ENCODE results near the gene DYNC1LI2. TPM values are rescaled to one million over a fixed set of nuclear protein-coding genes. Genes with fewer than 3 reads are reported as not detected.

DYNC1LI2 gene
- total RNA-seq, 1 donor from 2014 or later, result 125 TPM

DNA sequence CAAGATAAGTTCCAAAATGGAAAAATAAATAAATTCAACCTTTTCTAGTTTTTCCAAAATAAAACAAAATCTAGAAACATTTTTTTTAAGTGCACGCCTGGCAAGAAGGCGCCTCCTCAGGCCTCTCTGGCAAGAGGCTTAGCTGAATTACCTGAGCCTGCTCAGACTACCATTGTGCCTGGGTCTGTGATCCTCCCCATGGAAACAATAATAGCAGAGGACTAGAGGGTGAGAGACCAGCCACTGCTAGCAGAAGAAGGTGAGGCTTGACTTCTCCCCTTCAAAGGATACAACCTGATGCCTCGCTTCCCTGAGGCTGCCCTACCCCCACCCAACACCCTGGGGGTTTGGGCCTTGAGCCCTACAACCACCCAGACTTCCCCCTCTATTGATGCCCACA lies 35.1 kb upstream of the DYNC1LI2 start:
- Mint-ChIP-seq H3K36me3 (ENCODE audit: low read depth) (no peaks in the 10 kb centered on the region), H3K9me3 (no peaks in the 10 kb centered on the region), H3K4me1 (no peaks in the 10 kb centered on the region), H3K27me3 (ENCODE audit: low read depth) (peaks cover 4% of the 10 kb centered on the region), H3K4me3 (no peak overlapping the region), H3K27ac (ENCODE audit: unreplicated experiment) (no peak overlapping the region)
- DNase-seq (ENCODE audit: low read depth, low spot score), result no peak
- TF ChIP-seq, protein P1, sequence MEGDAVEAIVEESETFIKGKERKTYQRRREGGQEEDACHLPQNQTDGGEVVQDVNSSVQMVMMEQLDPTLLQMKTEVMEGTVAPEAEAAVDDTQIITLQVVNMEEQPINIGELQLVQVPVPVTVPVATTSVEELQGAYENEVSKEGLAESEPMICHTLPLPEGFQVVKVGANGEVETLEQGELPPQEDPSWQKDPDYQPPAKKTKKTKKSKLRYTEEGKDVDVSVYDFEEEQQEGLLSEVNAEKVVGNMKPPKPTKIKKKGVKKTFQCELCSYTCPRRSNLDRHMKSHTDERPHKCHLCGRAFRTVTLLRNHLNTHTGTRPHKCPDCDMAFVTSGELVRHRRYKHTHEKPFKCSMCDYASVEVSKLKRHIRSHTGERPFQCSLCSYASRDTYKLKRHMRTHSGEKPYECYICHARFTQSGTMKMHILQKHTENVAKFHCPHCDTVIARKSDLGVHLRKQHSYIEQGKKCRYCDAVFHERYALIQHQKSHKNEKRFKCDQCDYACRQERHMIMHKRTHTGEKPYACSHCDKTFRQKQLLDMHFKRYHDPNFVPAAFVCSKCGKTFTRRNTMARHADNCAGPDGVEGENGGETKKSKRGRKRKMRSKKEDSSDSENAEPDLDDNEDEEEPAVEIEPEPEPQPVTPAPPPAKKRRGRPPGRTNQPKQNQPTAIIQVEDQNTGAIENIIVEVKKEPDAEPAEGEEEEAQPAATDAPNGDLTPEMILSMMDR (conservative IDR thresholded peaks at IDR 0.05), result no peak

DNA sequence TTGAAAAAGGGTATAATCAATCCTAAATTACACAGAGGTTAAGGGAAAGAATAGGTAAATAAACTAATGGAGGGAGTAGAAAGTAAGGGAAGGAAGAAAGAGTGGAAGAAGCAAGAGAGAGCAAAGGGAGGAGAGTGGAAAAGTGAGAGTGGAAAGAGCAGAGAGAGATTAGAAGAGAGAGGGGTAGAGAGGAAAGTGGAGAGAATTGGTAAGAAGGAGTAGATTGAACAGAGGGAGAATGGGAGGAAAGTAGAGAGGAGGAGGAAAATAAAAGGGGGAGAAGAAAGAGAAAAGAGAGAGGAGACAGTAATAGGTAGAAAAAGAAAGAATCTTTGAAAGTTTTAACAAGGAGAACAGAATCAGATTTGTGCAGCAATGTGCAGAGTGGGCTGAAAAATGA lies 25.0 kb upstream of the DYNC1LI2 start:
- TF ChIP-seq, protein P1 (conservative IDR thresholded peaks at IDR 0.05), result no peak
- H3K36me3 Mint-ChIP-seq (ENCODE audit: low read depth), result no peaks in the 10 kb centered on the region
- no peak overlapping the region for H3K4me3 Mint-ChIP-seq
- DNase-seq (ENCODE audit: low read depth, low spot score), result no peak
- H3K4me1 Mint-ChIP-seq, result no peaks in the 10 kb centered on the region
- no peak overlapping the region for H3K27ac Mint-ChIP-seq (ENCODE audit: unreplicated experiment)
- no peaks in the 10 kb centered on the region for H3K9me3 Mint-ChIP-seq
- no peaks in the 10 kb centered on the region for H3K27me3 Mint-ChIP-seq (ENCODE audit: low read depth)

DNA sequence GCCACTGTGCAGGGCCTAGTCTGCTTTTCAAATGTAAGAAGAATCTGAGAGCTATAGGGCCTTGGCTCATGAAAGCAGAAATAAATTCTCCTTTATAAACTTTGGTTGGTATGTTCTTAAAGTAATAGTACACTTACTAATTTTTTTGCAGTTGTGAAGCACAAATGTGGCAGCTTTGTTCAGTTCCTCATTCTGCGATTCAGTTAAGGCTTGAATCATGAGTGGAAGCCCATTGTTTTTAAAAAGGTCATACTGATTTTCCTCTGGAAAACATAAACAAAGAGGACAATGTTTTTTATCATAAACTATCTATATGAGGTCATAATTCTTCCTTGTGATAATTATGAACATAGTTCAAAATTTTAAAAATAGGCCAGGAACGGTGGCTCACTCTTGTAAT lies 23.6 kb upstream of the DYNC1LI2 start:
- TF ChIP-seq, protein P1 (conservative IDR thresholded peaks at IDR 0.05), result no peak
- H3K9me3 Mint-ChIP-seq, result no peaks in the 10 kb centered on the region
- H3K27me3 Mint-ChIP-seq (ENCODE audit: low read depth), result no peaks in the 10 kb centered on the region
- no peaks in the 10 kb centered on the region for H3K36me3 Mint-ChIP-seq (ENCODE audit: low read depth)
- no peak overlapping the region for H3K27ac Mint-ChIP-seq (ENCODE audit: unreplicated experiment)
- H3K4me1 Mint-ChIP-seq, result no peaks in the 10 kb centered on the region
- no peak for DNase-seq (ENCODE audit: low read depth, low spot score)
- H3K4me3 Mint-ChIP-seq, result no peak overlapping the region

DNA sequence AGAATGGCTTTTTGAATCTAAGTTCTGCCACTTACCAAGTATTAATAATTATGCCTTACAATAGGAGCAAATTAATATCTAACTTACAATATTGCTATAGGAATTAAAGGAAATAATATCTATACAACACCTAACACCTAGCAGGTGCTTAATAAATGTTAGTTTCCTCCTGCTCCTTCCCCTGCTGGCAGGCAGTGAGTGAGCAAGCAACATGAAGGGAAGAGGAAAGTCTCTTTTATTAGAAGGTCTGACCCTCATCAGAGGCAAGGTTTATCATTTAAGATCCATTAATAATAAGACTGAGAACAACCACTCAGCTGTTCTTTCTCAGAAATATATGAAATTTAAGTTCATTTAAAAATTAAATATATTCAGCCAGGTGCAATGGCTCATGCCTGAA lies 6.7 kb upstream of the DYNC1LI2 start:
- DNase-seq (ENCODE audit: low read depth, low spot score), result no peak
- H3K4me3 Mint-ChIP-seq, result no peak overlapping the region
- peaks cover 12% of the 10 kb centered on the region for H3K27me3 Mint-ChIP-seq (ENCODE audit: low read depth)
- H3K4me1 Mint-ChIP-seq, result no peaks in the 10 kb centered on the region
- no peaks in the 10 kb centered on the region for H3K36me3 Mint-ChIP-seq (ENCODE audit: low read depth)
- TF ChIP-seq, protein P1 (conservative IDR thresholded peaks at IDR 0.05), result no peak
- H3K27ac Mint-ChIP-seq (ENCODE audit: unreplicated experiment), result no peak overlapping the region
- no peaks in the 10 kb centered on the region for H3K9me3 Mint-ChIP-seq

DNA sequence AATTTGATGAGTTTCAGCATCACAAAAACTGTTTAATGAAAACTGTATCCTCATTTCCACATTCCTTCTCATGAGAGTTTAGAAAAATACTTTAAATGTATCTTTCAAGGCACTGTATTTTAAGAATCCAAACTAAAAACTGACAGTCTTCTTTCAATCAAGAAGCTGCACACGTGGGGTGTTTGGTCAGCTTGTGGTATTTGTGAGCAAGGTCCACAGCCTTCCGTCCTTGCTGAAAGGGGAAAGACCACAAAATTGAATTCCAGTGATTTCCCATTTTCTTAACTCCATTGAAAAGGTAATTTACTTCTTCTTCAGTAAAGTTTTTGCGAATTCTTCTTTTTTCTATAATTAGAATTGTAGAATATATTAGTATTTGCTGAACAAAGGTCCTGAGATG lies 3.4 kb upstream of the DYNC1LI2 start:
- Mint-ChIP-seq H3K27me3 (ENCODE audit: low read depth) (peaks cover 17% of the 10 kb centered on the region), H3K9me3 (no peaks in the 10 kb centered on the region), H3K4me3 (no peak overlapping the region), H3K27ac (ENCODE audit: unreplicated experiment) (no peak overlapping the region), H3K4me1 (peaks cover 19% of the 10 kb centered on the region), H3K36me3 (ENCODE audit: low read depth) (peaks cover 3% of the 10 kb centered on the region)
- TF ChIP-seq, protein P1 (conservative IDR thresholded peaks at IDR 0.05), result no peak
- DNase-seq (ENCODE audit: low read depth, low spot score), result no peak

DNA sequence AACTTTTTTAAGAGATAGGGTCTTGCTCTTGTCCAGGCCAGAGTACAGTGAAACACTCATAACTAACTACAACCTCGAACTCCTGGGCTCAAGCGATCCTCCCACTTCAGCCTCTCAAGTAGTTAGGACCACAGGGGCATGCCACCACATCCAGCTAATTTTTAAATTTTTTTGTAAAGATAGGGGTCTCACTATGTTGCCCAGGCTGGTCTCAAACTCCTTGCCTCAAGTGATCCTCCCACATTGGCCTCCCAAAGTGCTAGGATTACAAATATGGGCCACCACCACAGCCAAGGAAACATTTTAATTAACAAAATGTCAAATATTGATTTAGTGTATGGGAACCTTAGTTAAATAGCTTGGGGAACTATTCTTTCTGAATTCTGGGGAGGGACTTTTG lies 2.8 kb upstream of the DYNC1LI2 start:
- Mint-ChIP-seq H3K9me3 (no peaks in the 10 kb centered on the region), H3K4me3 (no peak overlapping the region), H3K36me3 (ENCODE audit: low read depth) (peaks cover 3% of the 10 kb centered on the region), H3K4me1 (peaks cover 25% of the 10 kb centered on the region), H3K27me3 (ENCODE audit: low read depth) (peaks cover 17% of the 10 kb centered on the region), H3K27ac (ENCODE audit: unreplicated experiment) (no peak overlapping the region)
- no peak for DNase-seq (ENCODE audit: low read depth, low spot score)
- TF ChIP-seq, protein P1 (conservative IDR thresholded peaks at IDR 0.05), result no peak

Data from neural crest cell (in vitro differentiated cells).